T-cell (primary cell): ENCODE data around the gene ANTXRL. TPM values are rescaled to one million over a fixed set of nuclear protein-coding genes. Genes with fewer than 3 reads are reported as not detected.

Experiments
- ATAC-seq, 4 experiments: fragments of 200-7000 bp in 3 of 4; fragments of 150-1000 bp in 1 of 4; cut with Tn5 transposase; replicated peaks in 1 of 4; 1 replicate in 3 of 4; 2 replicates in 1 of 4; pipeline ENCODE4 v1.10.0; 2021; ENCODE audit warnings: moderate library complexity in 3 of 4, mild to moderate bottlenecking in 2 of 4, moderate number of reproducible peaks in 1 of 4
- CTCF ChIA-PET, 2 donors: fragments of 300-600 bp; sonication (Branson Sonifier 250); formaldehyde crosslinking; loops; one replicate each; lab custom pipeline; 2022; ENCODE audit warnings: antibody characterized with exemption in 2 of 2; lab: Charles Lee
- POLR2A ChIA-PET, 2 donors: fragments of 300-600 bp; sonication (Branson Sonifier 250); formaldehyde crosslinking; loops; one replicate each; lab custom pipeline; 2022; ENCODE audit warnings: antibody characterized with exemption in 2 of 2; lab: Charles Lee
- DNase-seq, 35 experiments: peaks; one replicate each; pipeline versions ENCODE4 v3.0.0 to v3.0.0-alpha.2; 2013 to 2023
- H3K27ac ChIP-seq: one replicate; pipeline ENCODE4 v1.5.1; 2013; ENCODE audit warnings: low read length
- H3K27me3 ChIP-seq, 2 experiments: replicated peaks in 1 of 2; 1 replicate in 1 of 2; 2 replicates in 1 of 2; pipeline versions ENCODE4 v1.6.1 to v1.7.0; 2013; ENCODE audit warnings: low read length in 1 of 2, mixed read lengths in 1 of 2; ENCODE audit not compliant: control insufficient read depth in 2 of 2, insufficient read depth in 2 of 2; ENCODE audit errors: extremely low read depth in 1 of 2
- H3K36me3 ChIP-seq, 2 donors: 1 replicate in 1 of 2; 2 replicates in 1 of 2; pipeline versions ENCODE4 v1.6.1 to v1.7.0; 2013; ENCODE audit warnings: low read length in 1 of 2; ENCODE audit not compliant: control insufficient read depth in 2 of 2, insufficient read depth in 1 of 2; ENCODE audit errors: extremely low read depth in 1 of 2
- H3K4me1 ChIP-seq, 2 experiments: 1 replicate in 1 of 2; 2 replicates in 1 of 2; pipeline versions ENCODE4 v1.6.1 to v1.7.0; 2013; ENCODE audit warnings: low read length in 2 of 2, mixed read lengths in 1 of 2; ENCODE audit not compliant: insufficient read depth in 2 of 2, control insufficient read depth in 1 of 2; ENCODE audit errors: extremely low read depth in 1 of 2
- H3K4me3 ChIP-seq, 2 donors: 1 replicate in 1 of 2; 2 replicates in 1 of 2; pipeline versions ENCODE4 v1.5.1 to v1.7.0; 2013; ENCODE audit warnings: mild to moderate bottlenecking in 2 of 2, low read length in 1 of 2, moderate library complexity in 1 of 2; ENCODE audit not compliant: control insufficient read depth in 1 of 2; ENCODE audit errors: extremely low read depth in 1 of 2
- H3K9me3 ChIP-seq: 2 replicates; pipeline ENCODE4 v1.7.0; 2013
- H3K27ac Mint-ChIP-seq, 2 donors: one replicate each; pipeline ENCODE4 v1.8.0; 2020 to 2021; ENCODE audit warnings: mild to moderate bottlenecking in 2 of 2, mixed read lengths in 2 of 2
- H3K27me3 Mint-ChIP-seq, 2 donors: one replicate each; pipeline ENCODE4 v1.8.0; 2021 to 2022; ENCODE audit warnings: mixed read lengths in 2 of 2
- H3K36me3 Mint-ChIP-seq: one replicate; pipeline ENCODE4 v1.8.0; 2021; ENCODE audit warnings: mixed read lengths
- H3K4me1 Mint-ChIP-seq, 3 donors: one replicate each; pipeline ENCODE4 v1.8.0; 2020 to 2022; ENCODE audit warnings: mixed read lengths in 3 of 3, mild to moderate bottlenecking in 1 of 3
- H3K4me3 Mint-ChIP-seq, 3 donors: one replicate each; pipeline ENCODE4 v1.8.0; 2020 to 2022; ENCODE audit warnings: mild to moderate bottlenecking in 3 of 3, mixed read lengths in 3 of 3, moderate library complexity in 3 of 3
- H3K9me3 Mint-ChIP-seq, 3 donors: one replicate each; pipeline ENCODE4 v1.8.0; 2020 to 2022; ENCODE audit warnings: mixed read lengths in 3 of 3
- WGBS: methylation state at CpG from one replicate; pipeline ENCODE4 v1.1.5; 2013; ENCODE audit warnings: missing lambda C conversion rate; ENCODE audit not compliant: insufficient coverage; 5-methylcytosine and 5-hydroxymethylcytosine counted together
- total RNA-seq, 35 experiments: library from RNA in 6 of 35; stranded (reverse) in 6 of 35; fragments of 120-200 nt in 1 of 35; gene quantifications; one replicate each; pipeline versions ENCODE4 v1.2.1 to v1.2.4 and lab custom pipeline; 2013 to 2026

ANTXRL gene
- total RNA-seq, 5 donors from 2014 or later (not counting 1 experiment from before 2014, with no cell fraction given): 0.69 to 1.0 TPM; not detected in 3

DNA sequence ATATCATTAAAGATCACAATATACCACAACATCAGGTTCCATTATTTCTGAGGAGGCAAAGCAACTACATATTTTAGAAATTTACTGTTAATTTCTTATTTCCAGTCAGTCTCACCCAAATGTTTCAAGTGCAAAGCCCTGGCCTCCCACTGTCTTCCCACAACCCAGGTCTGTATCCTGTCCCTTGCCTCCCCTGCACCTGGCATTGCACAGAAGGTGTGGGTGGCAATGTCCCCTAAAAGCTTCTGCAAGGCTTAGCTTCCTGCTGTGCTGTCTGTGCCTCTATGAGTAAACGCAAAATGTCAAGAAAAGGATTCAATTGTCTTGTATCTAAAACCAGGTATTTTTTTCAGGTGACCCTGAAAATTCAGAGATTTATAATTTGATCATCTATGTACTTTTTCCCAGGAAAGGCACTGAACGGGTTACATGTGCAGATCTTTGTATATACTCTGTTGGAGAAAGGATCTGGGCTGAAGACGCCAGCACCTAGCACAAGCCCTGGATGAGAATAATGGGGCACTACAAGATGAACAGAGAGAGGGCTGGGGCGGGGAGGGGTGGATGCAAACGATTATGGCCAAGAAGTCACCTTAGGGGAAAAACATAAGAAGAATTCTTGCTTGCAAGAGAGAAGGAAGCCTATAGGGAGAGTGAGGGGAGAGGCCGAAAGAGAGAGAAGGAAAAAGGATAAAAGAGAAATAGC is 3.1 kb upstream of the ANTXRL start:
- H3K27ac Mint-ChIP-seq: peak overlapping the region; percentile 2 to 63

GRCh38 chr10:46284286-46285229 is 2.2 kb upstream of the ANTXRL start:
- H3K27me3 Mint-ChIP-seq: peaks cover 0 to 2% of the 10 kb centered on the region in 2 donors
- peak overlapping the region; percentile 76 to 84 (median 80) for H3K4me3 Mint-ChIP-seq
- WGBS: 2% methylated on average over 61 of the region's 82 CpGs
- CTCF ChIA-PET: interaction anchor here in 1 of 2 donors (0.7 to 1.1 kb wide), 3 partner anchors 28 to 1043 kb away, joined by 3 to 5 read pairs (median 3); no protein-coding TSS in a partner anchor
- H3K36me3 Mint-ChIP-seq: no peaks in the 10 kb centered on the region
- DNase-seq: peak in 33 of 35 experiments; percentile 21 to 82 (median 50)
- H3K4me1 ChIP-seq: peaks cover 2 to 23% of the 10 kb centered on the region in 2 experiments
- H3K36me3 ChIP-seq: no peaks in the 10 kb centered on the region
- no peaks in the 10 kb centered on the region for H3K9me3 Mint-ChIP-seq
- peak; percentile 81 to 82 (median 81) for ATAC-seq
- H3K4me3 ChIP-seq: peak overlapping the region; percentile 57 to 58
- H3K27ac Mint-ChIP-seq: peak overlapping the region; percentile 37 to 63
- no peaks in the 10 kb centered on the region for H3K9me3 ChIP-seq
- peaks cover 0 to 10% of the 10 kb centered on the region in 2 experiments for H3K27me3 ChIP-seq
- H3K27ac ChIP-seq: no peak overlapping the region
- peaks cover 13 to 29% (median 17%) of the 10 kb centered on the region in 3 donors for H3K4me1 Mint-ChIP-seq
- POLR2A ChIA-PET: interaction anchor here in 1 of 2 donors (0.7 kb wide), 1 partner anchor 233 kb away, joined by 3 read pairs; no protein-coding TSS in a partner anchor

More for the DNA sequence above, 3.1 kb upstream of the ANTXRL start:
- DNase-seq: peak in 1 of 35 experiments; percentile 12
- Mint-ChIP-seq H3K4me1 (peaks cover 13 to 29% (median 17%) of the 10 kb centered on the region in 3 donors), H3K27me3 (peaks cover 0 to 2% of the 10 kb centered on the region in 2 donors), H3K36me3 (no peaks in the 10 kb centered on the region), H3K9me3 (no peaks in the 10 kb centered on the region), H3K4me3 (peak overlapping the region; percentile 76 to 84 (median 80))
- POLR2A ChIA-PET: interaction anchor here in 1 of 2 donors (0.7 kb wide), 1 partner anchor 232 kb away, joined by 3 read pairs; no protein-coding TSS in a partner anchor
- peak overlapping the region in 1 of 2 donors; percentile 57 for H3K4me3 ChIP-seq
- ATAC-seq: no peak
- H3K36me3 ChIP-seq: no peaks in the 10 kb centered on the region
- 60% methylated on average over 4 of the region's 6 CpGs for WGBS
- peaks cover 0 to 10% of the 10 kb centered on the region in 2 experiments for H3K27me3 ChIP-seq
- no peak overlapping the region for H3K27ac ChIP-seq
- H3K4me1 ChIP-seq: peaks cover 2 to 23% of the 10 kb centered on the region in 2 experiments
- CTCF ChIA-PET: no interaction called here
- H3K9me3 ChIP-seq: no peaks in the 10 kb centered on the region

GRCh38 chr10:46285300-46285699 is 1.5 kb upstream of the ANTXRL start:
- Histone ChIP-seq H3K27me3 (peaks cover 0 to 10% of the 10 kb centered on the region in 2 experiments), H3K36me3 (no peaks in the 10 kb centered on the region), H3K9me3 (no peaks in the 10 kb centered on the region), H3K4me1 (peaks cover 2 to 23% of the 10 kb centered on the region in 2 experiments), H3K4me3 (peak overlapping the region in 1 of 2 donors; percentile 57), H3K27ac (no peak overlapping the region)
- ATAC-seq: no peak
- Mint-ChIP-seq H3K27me3 (peaks cover 0 to 2% of the 10 kb centered on the region in 2 donors), H3K4me3 (peak overlapping the region; percentile 76 to 84 (median 76)), H3K9me3 (no peaks in the 10 kb centered on the region), H3K4me1 (peaks cover 13 to 29% (median 17%) of the 10 kb centered on the region in 3 donors), H3K36me3 (no peaks in the 10 kb centered on the region), H3K27ac (peak overlapping the region; percentile 37 to 49)
- 17% methylated on average over 1 of the region's 3 CpGs for WGBS
- CTCF ChIA-PET: interaction anchor here in 1 of 2 donors (0.6 to 1.1 kb wide), 4 partner anchors 29 to 1044 kb away, joined by 3 to 5 read pairs (median 3); no protein-coding TSS in a partner anchor
- POLR2A ChIA-PET: no interaction called here
- peak in 1 of 35 experiments; percentile 2 for DNase-seq

- peak in 2 of 35 experiments; percentile 8 to 9 for DNase-seq
- H3K36me3 Mint-ChIP-seq: no peaks in the 10 kb centered on the region
- Histone ChIP-seq H3K27ac (no peak overlapping the region), H3K36me3 (no peaks in the 10 kb centered on the region), H3K9me3 (no peaks in the 10 kb centered on the region), H3K27me3 (peaks cover 0 to 10% of the 10 kb centered on the region in 2 experiments), H3K4me1 (peaks cover 2 to 23% of the 10 kb centered on the region in 2 experiments), H3K4me3 (no peak overlapping the region)
- POLR2A ChIA-PET: no interaction called here
- peaks cover 13 to 29% (median 17%) of the 10 kb centered on the region in 3 donors for H3K4me1 Mint-ChIP-seq
- no peaks in the 10 kb centered on the region for H3K9me3 Mint-ChIP-seq
- H3K27me3 Mint-ChIP-seq: peaks cover 0 to 2% of the 10 kb centered on the region in 2 donors
- WGBS: 99% methylated on average over 5 of the region's 5 CpGs
- H3K27ac Mint-ChIP-seq: no peak overlapping the region
- CTCF ChIA-PET: no interaction called here
- H3K4me3 Mint-ChIP-seq: no peak overlapping the region
- no peak for ATAC-seq
Measured at GRCh38 chr10:46285966-46286620, 704 bp upstream of the ANTXRL start.

DNA sequence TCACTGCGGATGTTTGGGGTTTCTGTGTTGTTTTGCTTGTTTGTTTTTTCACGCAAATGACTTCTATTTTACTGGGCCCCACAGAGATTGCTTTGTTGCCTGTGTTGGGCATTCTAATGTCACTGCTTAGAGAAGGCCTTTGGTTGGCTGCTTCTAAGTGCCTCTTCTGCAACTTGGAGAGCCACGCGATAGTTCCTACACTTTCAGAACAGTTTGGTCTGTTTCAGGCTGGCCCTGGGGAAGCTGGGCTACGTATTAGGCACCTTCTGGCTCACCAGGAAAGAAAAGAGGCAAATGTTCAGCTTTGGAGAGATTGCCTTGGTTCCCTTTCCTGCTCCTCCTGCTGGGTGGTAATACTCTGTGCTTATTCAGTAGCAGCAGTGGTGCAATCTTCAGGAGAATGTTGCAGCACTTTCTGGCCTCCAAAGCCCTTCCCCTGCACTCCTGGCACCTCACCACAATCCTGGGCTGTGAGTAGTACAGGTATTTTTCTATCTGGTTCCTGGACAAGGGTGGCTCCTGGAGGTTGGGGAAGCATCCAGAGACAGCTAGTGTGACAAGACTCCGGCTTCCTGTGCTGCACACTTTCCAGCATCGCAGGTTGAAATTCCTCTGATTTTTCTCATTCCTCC is 1.2 kb downstream of the ANTXRL start:
- no peak overlapping the region for H3K4me3 Mint-ChIP-seq
- peaks cover 10 to 21% (median 17%) of the 10 kb centered on the region in 3 donors for H3K4me1 Mint-ChIP-seq
- peaks cover 0 to 2% of the 10 kb centered on the region in 2 donors for H3K27me3 Mint-ChIP-seq
- no peak for ATAC-seq
- Histone ChIP-seq H3K36me3 (no peaks in the 10 kb centered on the region), H3K27me3 (peaks cover 0 to 22% of the 10 kb centered on the region in 2 experiments), H3K27ac (no peak overlapping the region), H3K9me3 (no peaks in the 10 kb centered on the region), H3K4me3 (no peak overlapping the region), H3K4me1 (peaks cover 2 to 17% of the 10 kb centered on the region in 2 experiments)
- DNase-seq: no peak
- no peak overlapping the region for H3K27ac Mint-ChIP-seq
- POLR2A ChIA-PET: no interaction called here
- H3K36me3 Mint-ChIP-seq: no peaks in the 10 kb centered on the region
- 96% methylated on average over 6 of the region's 7 CpGs for WGBS
- no peaks in the 10 kb centered on the region for H3K9me3 Mint-ChIP-seq
- CTCF ChIA-PET: no interaction called here
